Caco-2 (cell line): Measurements from ENCODE around the gene AP3D1. TPM values are rescaled to one million over a fixed set of nuclear protein-coding genes. Genes with fewer than 3 reads are reported as not detected.

Experiments used
- BruUV-seq: library from RNA; stranded (reverse); fragments of 400-500 nt; replicated peaks from 2 replicates; lab custom pipeline; 2021; lab: Mats Ljungman, UMichigan
- CTCF ChIA-PET: fragments of 300-600 bp; sonication (Branson Sonifier 250); formaldehyde crosslinking; loops from one replicate; lab custom pipeline; 2022; ENCODE audit warnings: antibody characterized with exemption; lab: Charles Lee
- POLR2A ChIA-PET: fragments of 300-600 bp; sonication (Branson Sonifier 250); formaldehyde crosslinking; loops from one replicate; lab custom pipeline; 2022; ENCODE audit warnings: antibody characterized with exemption; lab: Charles Lee
- DNase-seq, 2 experiments: peaks; one replicate each; pipeline versions ENCODE4 v3.0.0 to v3.0.0-alpha.2; 2020 to 2022
- H3K27me3 ChIP-seq: replicated peaks from 2 replicates; pipeline ENCODE4 v1.6.0; 2011; ENCODE audit warnings: low read length; ENCODE audit not compliant: control insufficient read depth, insufficient read depth
- H3K36me3 ChIP-seq: 2 replicates; pipeline ENCODE4 v1.5.1; 2011; ENCODE audit warnings: low read length; ENCODE audit not compliant: control insufficient read depth, insufficient read depth
- H3K4me1 ChIP-seq: fragments of 250-450 bp; sonication (Bioruptor Pico); 2 replicates; pipeline ENCODE4 v1.5.1; 2020; ENCODE audit warnings: mild to moderate bottlenecking
- H3K4me3 ChIP-seq: 2 replicates; pipeline ENCODE4 v1.5.1; 2011; ENCODE audit warnings: low read depth, mild to moderate bottlenecking, control low read depth, low read length
- H3K9me3 ChIP-seq: fragments of 250-450 bp; sonication (Bioruptor Pico); 2 replicates; pipeline ENCODE4 v1.5.1; 2020; ENCODE audit warnings: mild to moderate bottlenecking, moderate library complexity
- H3K27ac Mint-ChIP-seq: one replicate; pipeline ENCODE4 v1.8.0; 2022; ENCODE audit warnings: mixed read lengths; ENCODE audit not compliant: unreplicated experiment
- H3K27me3 Mint-ChIP-seq: one replicate; pipeline ENCODE4 v1.8.0; 2022; ENCODE audit warnings: mixed read lengths; ENCODE audit not compliant: insufficient read depth, unreplicated experiment
- H3K36me3 Mint-ChIP-seq: one replicate; pipeline ENCODE4 v1.8.0; 2022; ENCODE audit warnings: mild to moderate bottlenecking, mixed read lengths; ENCODE audit not compliant: insufficient read depth, unreplicated experiment
- H3K4me1 Mint-ChIP-seq: one replicate; pipeline ENCODE4 v1.8.0; 2022; ENCODE audit warnings: low read depth, mixed read lengths; ENCODE audit not compliant: unreplicated experiment
- H3K4me3 Mint-ChIP-seq: one replicate; pipeline ENCODE4 v1.8.0; 2022; ENCODE audit warnings: mild to moderate bottlenecking, moderate library complexity, mixed read lengths; ENCODE audit not compliant: unreplicated experiment
- H3K9me3 Mint-ChIP-seq: one replicate; pipeline ENCODE4 v1.8.0; 2022; ENCODE audit warnings: mixed read lengths; ENCODE audit not compliant: unreplicated experiment
- CTCF ChIP-seq, 2 experiments: fragments of 200-600 bp in 1 of 2; IDR thresholded peaks; 1 replicate in 1 of 2; 2 replicates in 1 of 2; pipeline versions ENCODE4 v1.5.1 to v1.8.0; 2011 to 2022; ENCODE audit warnings: antibody characterized with exemption in 1 of 2, control low read depth in 1 of 2, inconsistent platforms in 1 of 2, low read depth in 1 of 2, low read length in 1 of 2, mild to moderate bottlenecking in 1 of 2, moderate library complexity in 1 of 2; ENCODE audit not compliant: insufficient read depth in 1 of 2, severe bottlenecking in 1 of 2, unreplicated experiment in 1 of 2
- intact Hi-C: fragments of 100-400 bp; cut with micrococcal nuclease; formaldehyde crosslinking; loops from one replicate; pipeline ENCODE4 v1.10.0; 2022; ENCODE audit not compliant: unreplicated experiment
- total RNA-seq: library from RNA; stranded (reverse); gene quantifications from 2 replicates; pipeline ENCODE4 v1.2.3, GENCODE V29; 2022

The AP3D1 gene
- total RNA-seq, 1 experiment from 2014 or later, result 151 TPM

- Mint-ChIP-seq H3K27ac (no peak overlapping the region), H3K4me1 (no peaks in the 10 kb centered on the region), H3K36me3 (peaks cover 43% of the 10 kb centered on the region), H3K9me3 (no peaks in the 10 kb centered on the region), H3K4me3 (no peak overlapping the region), H3K27me3 (no peaks in the 10 kb centered on the region)
- Histone ChIP-seq H3K4me3 (no peak overlapping the region), H3K9me3 (no peaks in the 10 kb centered on the region), H3K4me1 (peaks cover 11% of the 10 kb centered on the region), H3K36me3 (no peaks in the 10 kb centered on the region; the same call in 1 of the 2 replicates), H3K27me3 (no peaks in the 10 kb centered on the region)
- TF ChIP-seq CTCF (IDR thresholded peaks at IDR 0.05; ENCODE audit: insufficient read depth in 1 of 2, low read depth in 1 of 2, low read length in 1 of 2, severe bottlenecking in 1 of 2, unreplicated experiment in 1 of 2), result no peak
- no peak for DNase-seq
- ChIA-PET CTCF (interaction anchor here (0.6 to 0.9 kb wide), 2 partner anchors 23 to 215 kb away, joined by 3 read pairs; no protein-coding TSS in a partner anchor), POLR2A (interaction anchor here (0.6 kb wide), 1 partner anchor 98 kb away, joined by 3 read pairs; no protein-coding TSS in a partner anchor)
- intact Hi-C loops, result no loop called here
- BruUV-seq, result no TSS peak
Observed at GRCh38 chr19:2145831-2146241, 5.5 kb downstream of the AP3D1 start.

GRCh38 chr19:2144190-2144589 is 7.2 kb downstream of the AP3D1 start:
- intact Hi-C loops, result no loop called here

GRCh38 chr19:2142173-2142829 is 9.1 kb downstream of the AP3D1 start:
- POLR2A ChIA-PET, result no interaction called here
- intact Hi-C loops, result no loop called here
- H3K27me3 ChIP-seq, result no peaks in the 10 kb centered on the region
- peaks cover 67% of the 10 kb centered on the region for H3K36me3 Mint-ChIP-seq
- TF ChIP-seq CTCF (IDR thresholded peaks at IDR 0.05; ENCODE audit: insufficient read depth in 1 of 2, low read depth in 1 of 2, low read length in 1 of 2, severe bottlenecking in 1 of 2, unreplicated experiment in 1 of 2), result no peak
- no peak overlapping the region for H3K4me3 Mint-ChIP-seq
- BruUV-seq, result no TSS peak
- H3K36me3 ChIP-seq, result no peaks in the 10 kb centered on the region; the same call in 1 of the 2 replicates
- no peak for DNase-seq
- CTCF ChIA-PET, result no interaction called here
- H3K27ac Mint-ChIP-seq, result no peak overlapping the region
- H3K4me1 ChIP-seq, result no peaks in the 10 kb centered on the region
- no peaks in the 10 kb centered on the region for H3K9me3 ChIP-seq
- H3K4me3 ChIP-seq, result no peak overlapping the region
- H3K9me3 Mint-ChIP-seq, result no peaks in the 10 kb centered on the region
- no peaks in the 10 kb centered on the region for H3K27me3 Mint-ChIP-seq
- no peaks in the 10 kb centered on the region for H3K4me1 Mint-ChIP-seq

More at GRCh38 chr19:2144190-2144589, 7.2 kb downstream of the AP3D1 start:
- POLR2A ChIA-PET, result no interaction called here
- no TSS peak for BruUV-seq
- no peaks in the 10 kb centered on the region for H3K4me1 Mint-ChIP-seq
- no peaks in the 10 kb centered on the region for H3K9me3 ChIP-seq
- H3K36me3 Mint-ChIP-seq, result peaks cover 59% of the 10 kb centered on the region
- no peaks in the 10 kb centered on the region; the same call in 1 of the 2 replicates for H3K36me3 ChIP-seq
- TF ChIP-seq CTCF (IDR thresholded peaks at IDR 0.05; ENCODE audit: insufficient read depth in 1 of 2, low read depth in 1 of 2, low read length in 1 of 2, severe bottlenecking in 1 of 2, unreplicated experiment in 1 of 2), result no peak
- H3K4me3 ChIP-seq, result no peak overlapping the region
- no peaks in the 10 kb centered on the region for H3K4me1 ChIP-seq
- H3K27me3 ChIP-seq, result no peaks in the 10 kb centered on the region
- no peaks in the 10 kb centered on the region for H3K27me3 Mint-ChIP-seq
- H3K9me3 Mint-ChIP-seq, result no peaks in the 10 kb centered on the region
- CTCF ChIA-PET, result no interaction called here
- H3K27ac Mint-ChIP-seq, result no peak overlapping the region
- no peak overlapping the region for H3K4me3 Mint-ChIP-seq
- DNase-seq, result no peak
